Mesenchymal stem cell (in vitro differentiated cells and primary cell): ENCODE measurements around the gene PROCA1.

ENCODE experiments used
- DNase-seq: peaks from one replicate; pipeline ENCODE4 v3.0.0-alpha.2; 2013
- H2AFZ ChIP-seq: one replicate; pipeline ENCODE4 v1.6.1; 2013; ENCODE audit warnings: low read depth, mild to moderate bottlenecking, control low read depth, inconsistent platforms, low read length, moderate library complexity
- H2AK5ac ChIP-seq: 2 replicates; pipeline ENCODE4 v1.6.1; 2013; ENCODE audit warnings: low read length, moderate library complexity, mild to moderate bottlenecking, inconsistent platforms; ENCODE audit not compliant: severe bottlenecking
- H2BK120ac ChIP-seq: one replicate; pipeline ENCODE4 v1.6.1; 2013; ENCODE audit warnings: low read depth, mild to moderate bottlenecking, inconsistent platforms, low read length, moderate library complexity
- H2BK12ac ChIP-seq, 2 experiments: one replicate each; pipeline ENCODE4 v1.6.1; 2013; ENCODE audit warnings: inconsistent platforms in 2 of 2, low read length in 2 of 2, mild to moderate bottlenecking in 2 of 2, moderate library complexity in 2 of 2, control low read depth in 1 of 2
- H2BK15ac ChIP-seq: one replicate; pipeline ENCODE4 v1.6.1; 2013; ENCODE audit warnings: mild to moderate bottlenecking, low read depth, inconsistent platforms; ENCODE audit not compliant: poor library complexity, severe bottlenecking
- H2BK5ac ChIP-seq: 2 replicates; pipeline ENCODE4 v1.6.1; 2013; ENCODE audit warnings: low read depth, mild to moderate bottlenecking, low read length, control low read depth, inconsistent platforms; ENCODE audit not compliant: poor library complexity, severe bottlenecking
- H3K14ac ChIP-seq, 2 experiments: one replicate each; pipeline ENCODE4 v1.6.1; 2013; ENCODE audit warnings: inconsistent platforms in 2 of 2, low read length in 2 of 2, control low read depth in 1 of 2, mild to moderate bottlenecking in 1 of 2, moderate library complexity in 1 of 2
- H3K18ac ChIP-seq, 2 experiments: one replicate each; pipeline ENCODE4 v1.6.1; 2013; ENCODE audit warnings: inconsistent platforms in 2 of 2, low read length in 2 of 2, control low read depth in 1 of 2, low read depth in 1 of 2, mild to moderate bottlenecking in 1 of 2
- H3K23ac ChIP-seq, 2 experiments: one replicate each; pipeline ENCODE4 v1.6.1; 2013; ENCODE audit warnings: inconsistent platforms in 2 of 2, low read length in 2 of 2, mild to moderate bottlenecking in 2 of 2, moderate library complexity in 2 of 2, control low read depth in 1 of 2
- H3K27ac ChIP-seq: 2 replicates; pipeline ENCODE4 v1.5.1; 2013; ENCODE audit warnings: mild to moderate bottlenecking, moderate library complexity, low read length, control low read depth, inconsistent platforms; ENCODE audit not compliant: poor library complexity, severe bottlenecking
- H3K27me3 ChIP-seq, 2 experiments: 2 replicates each; pipeline versions ENCODE4 v1.6.1 to v1.7.0; 2013; ENCODE audit warnings: low read length in 2 of 2, mild to moderate bottlenecking in 2 of 2, moderate library complexity in 2 of 2, control low read depth in 1 of 2, inconsistent platforms in 1 of 2; ENCODE audit not compliant: control insufficient read depth in 1 of 2, insufficient read depth in 1 of 2
- H3K36me3 ChIP-seq, 2 experiments: 2 replicates each; pipeline versions ENCODE4 v1.6.1 to v1.7.0; 2013; ENCODE audit warnings: low read length in 2 of 2, control low read depth in 1 of 2, inconsistent platforms in 1 of 2, low read depth in 1 of 2, mild to moderate bottlenecking in 1 of 2; ENCODE audit not compliant: insufficient read depth in 2 of 2, control insufficient read depth in 1 of 2
- H3K4ac ChIP-seq, 2 experiments: one replicate each; pipeline ENCODE4 v1.6.1; 2013; ENCODE audit warnings: inconsistent platforms in 2 of 2, low read length in 2 of 2, mild to moderate bottlenecking in 2 of 2, moderate library complexity in 2 of 2, control low read depth in 1 of 2, low read depth in 1 of 2
- H3K4me1 ChIP-seq: 2 replicates; pipeline ENCODE4 v1.6.1; 2013; ENCODE audit warnings: low read depth, low read length, control low read depth; ENCODE audit not compliant: control insufficient read depth, insufficient read depth
- H3K4me2 ChIP-seq: 2 replicates; pipeline ENCODE4 v1.6.1; 2013; ENCODE audit warnings: low read length, mild to moderate bottlenecking, inconsistent platforms; ENCODE audit not compliant: poor library complexity, severe bottlenecking
- H3K4me3 ChIP-seq, 2 experiments: 2 replicates each; pipeline versions ENCODE4 v1.5.1 to v1.7.0; 2013; ENCODE audit warnings: low read length in 2 of 2, mild to moderate bottlenecking in 2 of 2, control low read depth in 1 of 2, low read depth in 1 of 2; ENCODE audit not compliant: insufficient read depth in 1 of 2
- H3K79me1 ChIP-seq: replicated peaks from 2 replicates; pipeline ENCODE4 v1.6.1; 2013; ENCODE audit warnings: mild to moderate bottlenecking, control low read depth, low read length, inconsistent platforms; ENCODE audit not compliant: poor library complexity, severe bottlenecking
- H3K9ac ChIP-seq: 2 replicates; pipeline ENCODE4 v1.7.0; 2013; ENCODE audit warnings: mild to moderate bottlenecking, low read length, moderate library complexity
- H3K9me3 ChIP-seq: 2 replicates; pipeline ENCODE4 v1.7.0; 2013; ENCODE audit warnings: mild to moderate bottlenecking, low read length; ENCODE audit not compliant: control insufficient read depth
- H4K8ac ChIP-seq: one replicate; pipeline ENCODE4 v1.6.1; 2013; ENCODE audit warnings: inconsistent platforms, mild to moderate bottlenecking, low read length, moderate library complexity
- H4K91ac ChIP-seq: one replicate; pipeline ENCODE4 v1.6.1; 2013; ENCODE audit warnings: mild to moderate bottlenecking, low read length, inconsistent platforms
- WGBS: methylation state at CpG from one replicate; pipeline ENCODE4 v1.1.7; 2013; ENCODE audit warnings: mixed read lengths; 5-methylcytosine and 5-hydroxymethylcytosine counted together

Gene PROCA1

DNA sequence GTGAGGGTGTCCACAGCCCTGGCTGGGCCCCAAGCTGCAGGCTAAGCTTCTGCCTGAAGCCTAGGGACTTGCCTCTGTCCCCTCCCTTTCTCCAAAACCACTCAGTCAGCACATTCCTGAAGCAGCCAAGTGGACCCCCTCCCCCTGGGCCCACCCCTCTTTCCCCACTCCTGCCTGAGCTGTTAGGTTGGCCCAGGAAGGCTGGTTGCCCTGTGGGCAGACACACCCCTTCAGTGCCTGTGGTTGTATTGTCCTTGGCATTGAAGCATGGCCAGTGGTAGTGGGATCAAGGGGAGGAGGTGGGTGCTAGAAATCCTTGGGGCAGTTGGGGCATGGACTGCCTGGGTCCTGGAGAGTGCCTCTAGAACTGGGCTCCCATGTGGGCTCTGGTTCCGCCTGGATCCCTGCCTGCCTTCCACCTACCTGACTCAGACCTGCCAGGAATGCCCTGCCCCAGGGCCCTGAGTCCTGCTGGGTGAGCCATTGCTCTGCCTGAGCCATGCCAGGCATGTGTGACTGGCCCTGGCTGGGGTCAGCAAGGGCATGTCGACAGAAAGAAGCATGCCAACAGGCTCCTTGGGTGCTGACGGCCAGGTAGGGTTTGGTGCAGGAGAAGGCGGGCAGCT is 34.2 kb upstream of the PROCA1 start:
- Histone ChIP-seq H3K9me3 (no peaks in the 10 kb centered on the region), H2BK120ac (no peak overlapping the region), H4K91ac (peak overlapping the region; percentile 8), H3K4me3 (peak overlapping the region; percentile 89 to 91), H3K36me3 (peaks cover 43 to 56% of the 10 kb centered on the region in 2 experiments), H4K8ac (no peak overlapping the region), H3K23ac (peak overlapping the region in 1 of 2 experiments; percentile 59), H2AFZ (no peak overlapping the region), H2BK5ac (no peak overlapping the region), H3K4ac (peak overlapping the region; percentile 19 to 20), H3K27ac (peak overlapping the region; percentile 85), H2AK5ac (no peak overlapping the region), H3K27me3 (no peaks in the 10 kb centered on the region), H2BK12ac (peak overlapping the region in 1 of 2 experiments; percentile 11), H3K9ac (peak overlapping the region; percentile 99), H3K18ac (peak overlapping the region in 1 of 2 experiments; percentile 63), H3K14ac (peak overlapping the region in 1 of 2 experiments; percentile 97), H3K79me1 (peaks cover 6% of the 10 kb centered on the region), H2BK15ac (no peak overlapping the region), H3K4me2 (peak overlapping the region; percentile 56), H3K4me1 (peaks cover 49% of the 10 kb centered on the region)
- 89% methylated on average over 4 of the region's 4 CpGs for WGBS
- no peak for DNase-seq

DNA sequence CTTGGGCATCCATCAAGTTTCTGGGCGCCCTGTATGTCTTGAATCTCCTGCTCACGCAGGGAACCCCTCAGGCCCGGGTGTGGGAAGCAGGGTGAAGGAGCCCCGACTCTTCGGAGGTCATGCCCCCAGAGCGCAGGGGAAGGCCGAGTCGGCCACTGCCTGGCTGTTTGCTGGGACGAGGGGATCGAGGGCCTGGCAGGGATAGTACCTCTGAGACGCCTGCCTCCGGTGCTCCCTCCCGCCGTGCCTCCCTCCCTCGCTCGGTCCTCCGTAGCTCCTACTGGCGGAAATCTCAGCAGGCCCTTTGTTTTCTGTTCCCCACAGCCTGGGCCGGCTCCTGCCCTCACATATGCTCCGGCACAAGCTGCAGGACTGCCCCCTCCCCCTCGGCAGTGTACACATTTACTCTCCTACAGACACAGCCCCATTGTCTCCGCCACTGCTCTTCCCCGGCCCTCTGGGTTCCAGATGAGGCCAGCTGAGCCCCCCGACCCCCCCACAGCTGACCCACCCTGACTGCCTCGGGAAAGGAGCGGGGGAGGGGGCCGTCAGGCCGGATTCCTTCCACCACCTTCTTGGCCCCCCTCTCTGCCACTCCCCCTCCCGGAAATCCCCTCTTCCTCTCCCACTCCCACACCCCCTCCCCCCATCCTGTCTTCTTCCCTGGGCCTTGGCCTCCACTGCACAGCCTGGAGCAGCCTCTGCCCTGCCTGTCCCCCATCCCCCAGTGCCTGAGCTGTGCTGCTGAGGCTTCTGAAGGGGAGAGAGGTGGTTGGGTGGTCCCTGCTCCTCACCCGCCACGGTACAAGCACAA is 33.5 kb upstream of the PROCA1 start:
- peak overlapping the region; percentile 89 to 91 for H3K4me3 ChIP-seq
- peak overlapping the region in 1 of 2 experiments; percentile 97 for H3K14ac ChIP-seq
- peak overlapping the region; percentile 9 for H2BK120ac ChIP-seq
- peak overlapping the region; percentile 20 to 84 for H3K4ac ChIP-seq
- H2AFZ ChIP-seq = no peak overlapping the region
- H2BK15ac ChIP-seq = peak overlapping the region; percentile 84
- DNase-seq = peak; percentile 61
- H3K79me1 ChIP-seq = peaks cover 4% of the 10 kb centered on the region
- H3K36me3 ChIP-seq = peaks cover 38 to 57% of the 10 kb centered on the region in 2 experiments
- peak overlapping the region; percentile 99 for H3K9ac ChIP-seq
- no peaks in the 10 kb centered on the region for H3K9me3 ChIP-seq
- H3K23ac ChIP-seq = peak overlapping the region in 1 of 2 experiments; percentile 77
- peak overlapping the region; percentile 78 for H2BK5ac ChIP-seq
- H3K18ac ChIP-seq = peak overlapping the region; percentile 95 to 96
- peaks cover 49% of the 10 kb centered on the region for H3K4me1 ChIP-seq
- H3K27ac ChIP-seq = peak overlapping the region; percentile 85
- H3K27me3 ChIP-seq = no peaks in the 10 kb centered on the region
- WGBS = under 1% methylated on average over 30 of the region's 31 CpGs
- peak overlapping the region; percentile 23 for H4K91ac ChIP-seq
- H4K8ac ChIP-seq = no peak overlapping the region
- H2BK12ac ChIP-seq = peak overlapping the region in 1 of 2 experiments; percentile 32
- H3K4me2 ChIP-seq = peak overlapping the region; percentile 56
- H2AK5ac ChIP-seq = no peak overlapping the region

DNA sequence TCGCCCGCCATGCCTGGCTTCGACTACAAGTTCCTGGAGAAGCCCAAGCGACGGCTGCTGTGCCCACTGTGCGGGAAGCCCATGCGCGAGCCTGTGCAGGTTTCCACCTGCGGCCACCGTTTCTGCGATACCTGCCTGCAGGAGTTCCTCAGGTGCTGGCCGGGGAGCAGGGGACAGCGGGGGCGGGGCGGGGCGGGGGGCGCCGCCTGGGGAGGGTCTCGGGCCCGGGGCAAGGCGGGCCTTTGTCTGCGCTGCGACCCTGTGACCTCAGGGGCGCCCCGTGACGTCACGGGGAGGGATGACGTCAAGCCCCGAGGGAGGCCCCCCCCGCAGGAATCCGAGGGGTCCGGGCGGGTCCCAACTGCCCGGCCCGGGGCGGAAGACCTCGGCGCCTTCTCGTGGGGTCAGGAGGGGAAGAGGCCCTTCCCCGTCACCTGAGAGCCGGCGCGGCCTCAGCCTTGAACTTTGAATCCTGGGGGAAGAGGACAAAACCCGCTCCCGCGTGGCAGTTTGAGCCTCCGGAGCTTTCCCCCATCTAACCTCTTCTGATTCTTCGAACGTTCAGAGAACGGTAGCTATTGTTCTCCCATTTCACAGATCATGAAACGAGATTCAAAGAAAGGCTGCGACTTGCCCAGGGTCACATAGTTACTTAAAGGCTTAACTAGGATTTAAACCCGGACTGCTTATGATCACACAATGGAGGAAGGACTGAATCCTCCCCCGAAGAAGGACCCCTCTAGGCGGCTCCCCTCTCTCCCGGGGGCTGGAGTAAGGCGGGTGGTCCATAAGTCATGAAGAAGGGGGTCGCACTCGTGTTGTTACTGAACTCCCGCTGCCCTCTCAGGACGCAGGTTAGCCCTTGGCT is 32.6 kb upstream of the PROCA1 start:
- peak overlapping the region; percentile 95 for H3K27ac ChIP-seq
- DNase-seq = peak; percentile 63
- peak overlapping the region in 1 of 2 experiments; percentile 77 for H3K23ac ChIP-seq
- H3K36me3 ChIP-seq = peaks cover 31 to 54% of the 10 kb centered on the region in 2 experiments
- H3K4me1 ChIP-seq = peaks cover 46% of the 10 kb centered on the region
- H2BK12ac ChIP-seq = peak overlapping the region in 1 of 2 experiments; percentile 32
- H3K18ac ChIP-seq = peak overlapping the region; percentile 96 to 99
- H2BK120ac ChIP-seq = peak overlapping the region; percentile 86
- no peaks in the 10 kb centered on the region for H3K9me3 ChIP-seq
- peak overlapping the region; percentile 79 for H2BK5ac ChIP-seq
- H2AK5ac ChIP-seq = no peak overlapping the region
- H3K27me3 ChIP-seq = no peaks in the 10 kb centered on the region
- peak overlapping the region; percentile 89 to 91 for H3K4me3 ChIP-seq
- peak overlapping the region; percentile 77 for H3K4me2 ChIP-seq
- peak overlapping the region; percentile 93 for H2BK15ac ChIP-seq
- H3K79me1 ChIP-seq = peaks cover 3% of the 10 kb centered on the region
- no peak overlapping the region for H2AFZ ChIP-seq
- H3K14ac ChIP-seq = peak overlapping the region; percentile 62 to 98
- H3K9ac ChIP-seq = peak overlapping the region; percentile 99
- WGBS = under 1% methylated on average over 51 of the region's 61 CpGs
- peak overlapping the region; percentile 98 for H4K91ac ChIP-seq
- H4K8ac ChIP-seq = peak overlapping the region; percentile 84
- H3K4ac ChIP-seq = peak overlapping the region; percentile 97 to 98
